Thoracic aorta (tissue), 2 donors: Measurements from ENCODE around the gene OLA1. TPM values are rescaled to one million over a fixed set of nuclear protein-coding genes. Genes with fewer than 3 reads are reported as not detected.

ENCODE experiments used
- ATAC-seq: fragments of 150-250 bp; one replicate; pipeline ENCODE4 v1.8.0; 2017; ENCODE audit warnings: low read depth; ENCODE audit not compliant: insufficient number of reproducible peaks, low FRiP score
- DNase-seq: peaks from one replicate; pipeline ENCODE4 v3.0.0-alpha.2; 2020; ENCODE audit warnings: low spot score
- H3K27ac ChIP-seq, 2 donors: fragments of 200-600 bp; sonication (generic); 1 replicate in 1 of 2; 2 replicates in 1 of 2; pipeline ENCODE4 v1.5.1; 2016; ENCODE audit warnings: mild to moderate bottlenecking in 2 of 2, moderate library complexity in 2 of 2
- H3K27me3 ChIP-seq: fragments of 200-600 bp; sonication (generic); replicated peaks from 2 replicates; pipeline ENCODE4 v1.6.0; 2016; ENCODE audit warnings: mild to moderate bottlenecking; ENCODE audit not compliant: insufficient read depth
- H3K36me3 ChIP-seq: fragments of 200-600 bp; sonication (generic); one replicate; pipeline ENCODE4 v1.5.1; 2016
- H3K4me1 ChIP-seq, 2 donors: fragments of 200-600 bp; sonication (generic); 1 replicate in 1 of 2; 2 replicates in 1 of 2; pipeline versions ENCODE4 v1.5.1 to v1.6.0; 2016; ENCODE audit warnings: low read depth in 2 of 2, mild to moderate bottlenecking in 1 of 2; ENCODE audit not compliant: control insufficient read depth in 1 of 2
- H3K4me3 ChIP-seq: fragments of 200-600 bp; sonication (generic); 2 replicates; pipeline ENCODE4 v1.5.1; 2016; ENCODE audit warnings: mild to moderate bottlenecking
- H3K9me3 ChIP-seq: fragments of 200-600 bp; sonication (generic); 2 replicates; pipeline ENCODE4 v1.5.1; 2016
- total RNA-seq, 2 donors: library from RNA; depleted of rRNA; stranded (reverse); fragments of >200 nt; gene quantifications; one replicate each; pipeline versions ENCODE4 v1.1.0 to v1.2.3, GENCODE V29; 2016
- TF ChIP-seq, protein P1 (sequence below): fragments of 200-600 bp; sonication (generic); IDR thresholded peaks from one replicate; pipeline ENCODE4 v1.5.1; 2019; ENCODE audit warnings: antibody characterized with exemption

OLA1 gene
- total RNA-seq, 2 donors from 2014 or later, result 15.2 to 48.0 TPM

DNA sequence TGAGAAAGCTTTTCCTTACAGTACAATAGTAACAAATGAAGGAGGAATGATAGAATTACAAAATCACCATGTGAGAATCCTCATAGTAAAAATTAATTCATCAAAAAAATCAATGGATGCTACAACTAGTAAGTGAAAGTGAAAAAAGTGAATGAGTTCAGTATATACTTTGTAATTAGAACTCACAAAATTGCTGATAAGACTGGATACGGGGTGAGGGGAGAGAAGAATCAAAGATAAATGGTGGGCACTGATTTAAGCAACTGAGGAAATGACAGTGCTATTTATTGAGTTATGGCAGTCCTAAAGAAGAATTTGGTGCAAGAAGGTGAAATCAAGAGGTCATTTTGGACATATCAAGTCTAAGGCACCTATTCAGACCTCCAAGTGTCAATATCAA lies 20.6 kb downstream of the OLA1 start:
- TF ChIP-seq, protein P1, sequence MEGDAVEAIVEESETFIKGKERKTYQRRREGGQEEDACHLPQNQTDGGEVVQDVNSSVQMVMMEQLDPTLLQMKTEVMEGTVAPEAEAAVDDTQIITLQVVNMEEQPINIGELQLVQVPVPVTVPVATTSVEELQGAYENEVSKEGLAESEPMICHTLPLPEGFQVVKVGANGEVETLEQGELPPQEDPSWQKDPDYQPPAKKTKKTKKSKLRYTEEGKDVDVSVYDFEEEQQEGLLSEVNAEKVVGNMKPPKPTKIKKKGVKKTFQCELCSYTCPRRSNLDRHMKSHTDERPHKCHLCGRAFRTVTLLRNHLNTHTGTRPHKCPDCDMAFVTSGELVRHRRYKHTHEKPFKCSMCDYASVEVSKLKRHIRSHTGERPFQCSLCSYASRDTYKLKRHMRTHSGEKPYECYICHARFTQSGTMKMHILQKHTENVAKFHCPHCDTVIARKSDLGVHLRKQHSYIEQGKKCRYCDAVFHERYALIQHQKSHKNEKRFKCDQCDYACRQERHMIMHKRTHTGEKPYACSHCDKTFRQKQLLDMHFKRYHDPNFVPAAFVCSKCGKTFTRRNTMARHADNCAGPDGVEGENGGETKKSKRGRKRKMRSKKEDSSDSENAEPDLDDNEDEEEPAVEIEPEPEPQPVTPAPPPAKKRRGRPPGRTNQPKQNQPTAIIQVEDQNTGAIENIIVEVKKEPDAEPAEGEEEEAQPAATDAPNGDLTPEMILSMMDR, result no peak
- Histone ChIP-seq H3K9me3 (no peaks in the 10 kb centered on the region), H3K4me1 (no peaks in the 10 kb centered on the region), H3K27ac (no peak overlapping the region), H3K4me3 (no peak overlapping the region), H3K27me3 (no peaks in the 10 kb centered on the region), H3K36me3 (peaks cover 3% of the 10 kb centered on the region)
- DNase-seq (no peak), ATAC-seq (no peak)

DNA sequence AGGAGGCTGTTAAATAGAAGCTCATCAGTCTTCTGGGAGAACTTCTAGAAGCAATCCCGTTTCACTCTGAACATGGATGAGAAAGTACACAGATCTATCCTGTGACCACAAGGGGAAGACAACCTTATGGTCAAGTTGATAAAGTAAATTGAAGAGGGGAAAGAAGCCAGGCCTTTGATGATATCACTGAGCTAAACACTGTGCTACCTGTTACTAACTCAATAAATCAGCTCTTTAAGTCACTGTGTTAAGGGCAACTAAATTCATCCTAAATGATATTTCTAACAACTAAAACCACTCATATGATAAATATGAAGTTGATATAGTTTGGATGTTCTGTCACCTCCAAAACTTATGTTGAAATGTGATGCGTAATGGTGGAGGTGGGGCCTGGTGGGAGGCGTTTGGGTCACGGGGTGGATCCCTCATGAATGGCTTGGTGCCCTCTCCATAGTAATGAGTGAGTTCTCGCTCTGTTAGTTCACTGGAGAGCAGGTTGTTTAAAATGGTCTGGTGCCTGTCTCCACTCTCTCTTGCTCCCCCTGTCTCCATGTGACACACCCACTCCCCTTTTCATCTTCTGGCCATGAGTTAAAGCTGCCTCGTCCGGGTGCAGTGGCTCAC lies 23.6 kb downstream of the OLA1 start:
- Histone ChIP-seq H3K36me3 (peaks cover 5% of the 10 kb centered on the region), H3K27me3 (no peaks in the 10 kb centered on the region), H3K9me3 (no peaks in the 10 kb centered on the region), H3K27ac (no peak overlapping the region), H3K4me1 (no peaks in the 10 kb centered on the region), H3K4me3 (no peak overlapping the region)
- ATAC-seq (no peak), DNase-seq (no peak)
- TF ChIP-seq, protein P1, result no peak

DNA sequence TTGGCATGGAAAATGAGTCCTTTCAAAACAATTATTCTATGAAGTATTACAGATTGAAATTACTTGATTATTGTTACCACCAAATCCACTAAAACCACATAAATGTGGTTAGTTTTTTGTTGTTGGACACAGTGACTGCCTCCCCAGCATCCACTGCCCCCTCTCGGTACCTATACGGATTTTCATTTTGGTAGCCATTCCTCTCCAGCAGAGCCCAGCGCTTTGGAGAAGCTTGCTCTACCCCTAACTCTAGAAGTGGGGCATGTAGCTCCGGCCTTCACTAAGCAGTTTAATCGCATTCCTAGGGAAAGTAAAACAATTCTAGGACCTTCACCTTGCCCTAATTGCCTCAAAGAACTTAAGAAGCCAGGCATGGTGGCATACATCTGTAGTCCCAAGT lies 24.2 kb downstream of the OLA1 start:
- DNase-seq, result no peak
- TF ChIP-seq, protein P1, result no peak
- Histone ChIP-seq H3K4me1 (no peaks in the 10 kb centered on the region), H3K4me3 (no peak overlapping the region), H3K27me3 (no peaks in the 10 kb centered on the region), H3K36me3 (peaks cover 5% of the 10 kb centered on the region), H3K9me3 (no peaks in the 10 kb centered on the region), H3K27ac (no peak overlapping the region)
- no peak for ATAC-seq

DNA sequence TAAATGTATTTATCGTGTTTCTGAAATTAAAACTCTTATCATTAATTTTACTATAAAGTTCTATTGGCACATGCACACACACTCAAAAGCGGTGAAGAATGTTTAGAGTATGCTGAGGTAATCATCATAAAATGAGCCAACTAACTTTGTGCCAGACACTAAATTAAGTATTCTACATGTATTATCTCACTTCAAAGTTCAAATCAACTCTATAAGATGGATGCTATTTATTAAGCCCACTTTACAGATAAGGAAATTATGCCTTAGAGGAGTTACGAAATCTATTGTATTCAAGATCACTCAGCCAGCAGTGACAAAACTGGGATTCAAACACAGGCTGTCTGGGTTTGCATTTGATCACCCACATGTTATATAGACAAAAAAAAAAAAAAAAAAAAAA lies 24.9 kb downstream of the OLA1 start:
- Histone ChIP-seq H3K9me3 (no peaks in the 10 kb centered on the region), H3K4me1 (no peaks in the 10 kb centered on the region), H3K27me3 (no peaks in the 10 kb centered on the region), H3K4me3 (no peak overlapping the region), H3K27ac (no peak overlapping the region), H3K36me3 (peaks cover 5% of the 10 kb centered on the region)
- no peak for DNase-seq
- no peak for ATAC-seq
- TF ChIP-seq, protein P1, result no peak

DNA sequence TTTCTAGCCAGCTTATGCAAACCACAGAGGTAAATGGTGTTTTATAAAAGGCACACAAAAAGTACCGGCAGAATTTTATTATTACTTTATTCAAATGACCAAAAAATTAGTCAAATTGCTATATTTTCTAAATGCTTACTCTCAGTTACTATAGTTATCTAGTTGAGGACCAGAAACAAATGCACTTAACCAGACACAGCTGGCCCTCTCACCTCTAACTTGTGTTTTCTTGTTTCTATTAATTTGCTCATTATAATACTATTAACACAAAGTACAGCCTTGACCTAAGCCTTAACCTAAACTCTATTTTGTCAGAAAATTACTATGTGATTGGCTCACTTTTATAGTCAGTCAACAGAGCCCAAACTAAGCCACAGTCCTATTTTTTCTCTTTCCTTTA lies 26.2 kb downstream of the OLA1 start:
- DNase-seq (no peak), ATAC-seq (no peak)
- no peak overlapping the region for H3K27ac ChIP-seq
- H3K4me1 ChIP-seq, result no peaks in the 10 kb centered on the region
- TF ChIP-seq, protein P1, result no peak
- no peaks in the 10 kb centered on the region for H3K9me3 ChIP-seq
- H3K27me3 ChIP-seq, result no peaks in the 10 kb centered on the region
- H3K36me3 ChIP-seq, result peaks cover 3% of the 10 kb centered on the region
- H3K4me3 ChIP-seq, result no peak overlapping the region
